ENCODE results near the gene H2BK1.

H2BK1 gene

GRCh38 chr7:151198945-151199848, 11.1 kb downstream of the H2BK1 start:
- DNase-seq: peak; percentile 64

GRCh38 chr7:151197932-151198331, 12.4 kb downstream of the H2BK1 start:
- no peak for DNase-seq

GRCh38 chr7:151195616-151196450, 14.5 kb downstream of the H2BK1 start:
- no peak for DNase-seq

GRCh38 chr7:151194188-151194587, 16.1 kb downstream of the H2BK1 start:
- no peak for DNase-seq

- DNase-seq: no peak
Observed at GRCh38 chr7:151193203-151193978, 16.9 kb downstream of the H2BK1 start.

DNA sequence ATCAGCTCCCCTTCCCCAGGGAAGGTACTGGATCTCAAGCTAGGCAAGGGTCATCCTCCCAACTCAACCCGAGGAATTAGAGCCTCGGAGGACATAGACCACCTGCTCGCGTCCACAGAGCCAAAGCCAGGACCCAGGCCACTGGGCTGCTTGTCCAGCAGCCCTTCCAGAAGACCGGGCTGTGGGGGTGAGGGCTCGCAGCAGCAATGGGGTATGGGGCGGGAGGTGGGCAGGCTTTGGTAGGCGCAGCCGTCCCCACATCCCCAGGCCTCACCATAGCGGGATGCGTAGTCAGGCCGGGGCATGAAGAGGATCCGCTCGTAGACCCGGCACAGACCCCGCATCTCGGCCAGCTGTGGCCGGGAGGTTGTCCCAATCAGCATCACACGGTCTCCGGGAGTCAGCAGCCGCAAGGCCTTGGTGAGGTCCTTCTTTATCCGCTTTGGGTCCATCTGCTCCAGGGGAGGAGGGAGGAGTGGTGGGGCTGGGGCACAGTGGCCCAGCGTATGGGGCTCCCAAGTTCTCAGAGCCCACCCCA, 18.2 kb downstream of the H2BK1 start:
- no peak for DNase-seq

DNA sequence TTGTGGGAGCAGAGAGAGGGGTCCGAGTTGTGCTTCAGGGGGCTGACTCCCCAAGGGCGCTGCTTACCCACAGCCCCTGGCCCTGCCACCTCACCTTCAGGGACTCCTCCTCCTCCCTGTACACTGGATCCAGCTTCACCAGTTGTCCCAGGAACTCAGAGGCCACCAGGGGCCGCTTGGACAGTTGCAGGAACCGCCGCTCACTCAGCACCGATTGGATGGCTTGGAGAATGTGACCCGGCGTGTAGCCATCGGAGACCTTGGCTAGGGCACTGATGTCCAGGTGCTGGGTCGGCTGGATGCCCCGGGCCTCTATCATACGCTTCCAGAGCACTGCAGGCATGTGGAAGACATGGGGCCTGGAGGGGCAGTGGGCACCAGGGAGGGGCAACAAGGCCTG, 18.7 kb downstream of the H2BK1 start:
- no peak for DNase-seq

DNA sequence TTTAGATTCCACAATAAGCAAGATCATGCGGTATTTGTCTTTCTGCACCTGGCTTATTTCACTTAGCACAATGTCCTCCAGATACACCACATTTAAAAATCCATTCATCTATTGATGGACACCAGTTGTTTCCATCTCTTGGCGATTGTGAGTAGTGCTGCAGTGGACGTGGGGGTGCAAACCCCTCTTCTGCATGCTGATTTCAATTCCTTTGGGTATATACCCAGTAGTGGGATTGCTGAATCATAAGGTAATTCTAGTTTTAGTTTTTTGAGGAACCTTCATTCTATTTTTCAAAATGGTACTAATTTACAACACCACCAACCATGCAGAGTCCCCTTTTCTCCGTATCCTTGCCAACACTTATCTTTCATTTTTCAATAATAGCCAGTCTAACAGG, 21.2 kb downstream of the H2BK1 start:
- DNase-seq: no peak

DNA sequence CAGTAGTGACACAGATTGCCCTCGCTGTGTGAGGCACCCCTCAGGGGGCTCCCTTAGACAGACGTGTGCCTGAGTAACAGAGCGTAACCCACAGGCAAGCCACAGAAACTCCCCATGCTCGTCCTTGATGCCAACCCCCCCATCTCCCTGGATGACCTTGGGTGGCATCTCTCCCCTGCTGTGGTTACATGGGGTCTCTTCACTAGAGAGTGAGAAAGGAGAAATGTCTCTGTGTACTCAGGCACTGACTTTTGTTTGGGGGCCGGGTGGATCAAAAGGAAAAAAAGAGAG, 22.1 kb downstream of the H2BK1 start:
- no peak for DNase-seq

DNA sequence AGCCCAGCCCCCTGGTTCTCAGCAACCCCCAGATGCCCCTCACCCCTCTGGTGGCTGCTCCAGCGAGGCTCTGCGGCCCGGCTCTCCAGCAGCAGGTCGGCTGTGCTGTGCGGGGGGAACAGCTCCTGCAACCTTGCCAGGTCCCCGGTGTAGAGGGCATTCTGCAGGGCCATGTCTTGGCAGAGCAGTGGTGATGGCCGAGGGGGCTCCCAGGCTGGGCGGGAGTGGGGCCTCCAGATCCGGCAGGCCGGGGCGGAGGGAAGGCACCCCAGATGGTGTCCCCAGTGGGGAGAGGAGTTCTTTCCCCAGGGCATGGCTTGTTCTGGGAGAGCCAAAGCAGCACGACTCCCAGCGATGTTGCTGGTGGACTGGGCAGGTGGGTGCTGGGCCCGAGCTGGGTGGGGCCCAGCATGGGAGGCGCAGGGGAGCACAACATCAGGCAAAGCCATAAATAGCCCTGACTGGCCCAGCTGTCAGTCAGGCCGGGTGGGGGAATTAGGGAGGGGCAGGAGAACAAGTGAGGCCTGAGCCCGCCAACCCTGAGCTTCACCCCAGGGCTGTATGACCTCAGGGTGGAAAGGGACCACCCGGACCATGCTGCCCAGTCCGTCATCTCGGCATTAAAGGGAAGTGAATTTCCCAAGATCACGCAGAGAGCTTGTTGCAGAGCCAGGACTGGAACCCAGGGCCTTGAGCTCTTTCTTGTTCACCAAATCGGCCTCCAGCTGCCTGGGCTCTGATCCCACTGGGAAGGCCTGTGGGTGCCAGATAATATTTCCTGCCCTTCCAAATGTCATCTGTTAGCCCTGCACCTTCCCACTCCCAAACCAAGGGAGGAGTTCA, 22.7 kb downstream of the H2BK1 start:
- no peak for DNase-seq

DNA sequence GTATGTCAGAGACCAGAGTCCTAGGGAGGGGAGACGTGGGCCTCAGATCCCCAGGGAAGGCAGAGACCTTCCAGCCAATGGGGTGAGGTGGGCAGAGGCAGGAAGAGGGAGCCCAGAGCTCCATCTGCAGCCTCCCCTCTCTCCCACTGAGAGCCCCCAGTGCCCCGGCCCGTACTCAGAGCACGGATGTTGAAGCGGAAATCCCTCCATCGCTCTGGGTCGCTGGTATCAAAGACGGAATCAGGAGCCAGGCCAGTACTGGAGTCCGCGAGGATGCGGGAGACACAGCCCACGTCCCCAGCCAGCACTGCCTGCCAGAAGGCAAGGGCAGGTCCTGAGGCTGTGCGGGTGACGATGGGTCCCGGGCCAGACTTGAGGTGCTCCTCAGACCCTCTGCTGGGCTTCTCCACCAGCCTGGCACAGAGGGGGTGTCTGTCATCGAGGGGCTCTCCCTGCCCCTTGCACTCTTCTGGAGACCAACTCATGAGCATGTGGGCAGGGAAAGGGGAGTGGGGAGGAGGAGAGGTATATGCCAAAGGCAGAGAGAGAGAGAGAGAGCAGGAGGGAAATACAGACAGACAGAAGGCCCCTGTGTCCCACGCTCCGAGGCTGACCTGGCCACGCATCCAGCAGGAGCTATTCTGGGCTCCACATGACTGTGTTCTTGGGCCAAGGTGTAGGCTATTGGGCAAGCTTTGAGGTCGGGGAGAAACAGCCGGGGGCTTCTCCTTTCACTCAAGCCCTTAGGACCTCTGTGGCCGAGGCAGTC, 23.5 kb downstream of the H2BK1 start, which contains the start of gene ASB10:
Gene ASB10, minus strand, starts transcription at position 611 of the 769 bp plus-strand sequence. Its CDS starts 120 bp downstream, at position 491.
- DNase-seq: no peak

DNA sequence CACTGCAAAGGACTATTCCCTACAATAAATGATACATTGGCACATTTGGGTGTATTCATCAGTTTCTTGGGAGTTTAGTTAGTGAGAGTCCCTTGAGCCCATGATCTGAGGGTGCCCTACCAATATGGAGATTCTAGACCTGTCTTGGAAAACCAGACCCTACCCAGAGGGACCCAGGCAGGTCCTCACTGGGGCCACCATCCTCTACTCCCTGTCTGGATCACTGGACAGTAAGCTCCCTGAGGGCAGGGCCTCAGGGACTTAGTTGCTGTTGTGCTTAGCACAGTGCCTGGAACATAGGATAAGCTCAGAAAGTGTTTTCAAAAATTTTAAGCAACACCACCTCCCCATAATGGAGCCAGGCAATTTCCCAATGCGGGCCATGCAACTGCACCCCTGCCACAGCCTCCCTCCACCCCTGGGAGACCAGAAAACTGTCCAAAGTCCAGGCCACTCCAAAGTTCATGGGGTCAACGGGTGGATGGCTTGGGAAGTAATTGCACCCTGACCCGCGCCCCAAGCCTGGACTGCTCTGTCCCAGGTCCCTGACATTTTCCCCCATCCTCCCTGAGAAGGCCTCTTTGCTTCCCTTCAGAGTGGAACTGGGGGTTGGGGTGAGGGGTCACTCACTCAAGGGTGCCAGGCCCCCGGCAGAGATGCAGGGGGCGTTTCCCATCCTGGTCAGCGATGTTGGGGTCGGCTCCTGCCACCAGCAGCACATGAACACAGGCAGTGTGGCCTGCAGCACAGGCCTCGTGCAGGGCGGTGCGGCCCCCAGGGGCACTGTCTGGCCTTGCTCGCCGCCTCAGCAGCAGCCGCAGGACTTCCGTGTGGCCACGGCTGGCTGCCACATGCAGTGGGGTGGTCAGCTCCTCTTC, 24.3 kb downstream of the H2BK1 start:
- DNase-seq: no peak

DNA sequence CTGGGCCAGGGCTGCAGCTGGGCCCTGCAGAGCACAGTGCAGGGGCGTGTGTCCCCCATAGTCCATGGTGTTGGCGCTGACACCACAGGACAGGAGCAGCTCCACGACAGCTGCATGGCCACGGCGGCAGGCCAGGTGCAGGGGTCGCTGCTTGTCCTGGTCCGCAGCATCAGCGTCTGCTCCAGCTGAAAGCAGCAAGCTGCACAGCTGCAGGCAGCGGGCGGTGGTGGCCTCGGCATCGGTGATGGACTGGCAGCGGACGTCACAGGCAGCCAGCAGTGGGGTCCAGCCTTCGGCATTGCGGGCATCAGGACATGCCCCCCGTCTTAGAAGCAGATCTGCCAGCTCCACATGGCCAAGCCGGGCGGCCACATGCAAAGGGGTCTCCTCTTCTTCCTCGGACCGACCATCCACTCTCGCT, 29.3 kb downstream of the H2BK1 start:
- no peak for DNase-seq

DNA sequence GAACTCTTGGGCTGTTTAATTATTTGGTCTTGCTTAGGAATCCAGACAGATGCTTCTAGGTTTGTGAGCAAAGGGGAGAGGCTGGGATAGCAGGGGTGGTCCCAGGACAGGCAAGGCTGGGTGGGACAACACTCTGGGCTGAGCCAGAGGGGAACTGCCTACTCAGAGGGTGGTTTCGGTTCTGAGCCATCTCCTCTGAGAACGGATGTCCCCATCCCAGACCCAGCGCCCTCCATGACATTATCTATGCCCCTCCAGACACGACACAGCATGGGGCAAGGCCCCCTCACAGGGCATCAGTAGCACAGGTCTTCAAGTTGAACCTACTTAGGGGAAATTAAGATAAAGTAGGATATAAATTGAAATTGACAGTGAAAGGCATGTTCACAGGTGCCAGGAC, 30.3 kb downstream of the H2BK1 start:
- no peak for DNase-seq

DNA sequence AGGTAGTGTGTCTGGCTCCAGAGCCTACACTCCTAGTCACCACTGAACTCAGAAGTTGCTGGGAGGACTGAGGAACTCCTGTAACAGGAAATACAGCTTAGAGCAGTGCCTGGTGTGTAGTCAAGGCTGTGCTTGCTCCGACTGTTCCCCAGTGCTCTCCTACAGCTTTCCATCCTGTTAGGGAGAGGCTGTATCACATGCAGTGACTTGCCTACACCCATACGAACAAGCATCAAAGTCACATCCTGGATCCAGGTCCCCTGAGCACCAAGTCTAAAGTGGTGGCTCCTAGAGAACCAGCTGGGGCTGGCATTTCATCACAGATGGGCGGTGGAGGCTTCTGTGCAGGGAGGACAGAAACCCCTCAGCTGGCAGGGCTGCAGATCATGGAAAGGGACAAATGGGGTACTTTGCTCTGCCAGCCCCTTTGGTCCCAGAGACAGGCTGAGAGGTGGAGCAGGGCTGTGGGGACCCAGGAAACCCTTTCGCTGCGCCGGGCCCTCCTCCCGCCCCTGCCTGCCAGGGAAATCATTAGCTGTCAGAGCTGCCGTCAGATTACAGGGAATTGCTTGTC, 30.9 kb downstream of the H2BK1 start:
- DNase-seq: no peak

GRCh38 chr7:151178831-151179230, 31.5 kb downstream of the H2BK1 start:
- DNase-seq: no peak

DNA sequence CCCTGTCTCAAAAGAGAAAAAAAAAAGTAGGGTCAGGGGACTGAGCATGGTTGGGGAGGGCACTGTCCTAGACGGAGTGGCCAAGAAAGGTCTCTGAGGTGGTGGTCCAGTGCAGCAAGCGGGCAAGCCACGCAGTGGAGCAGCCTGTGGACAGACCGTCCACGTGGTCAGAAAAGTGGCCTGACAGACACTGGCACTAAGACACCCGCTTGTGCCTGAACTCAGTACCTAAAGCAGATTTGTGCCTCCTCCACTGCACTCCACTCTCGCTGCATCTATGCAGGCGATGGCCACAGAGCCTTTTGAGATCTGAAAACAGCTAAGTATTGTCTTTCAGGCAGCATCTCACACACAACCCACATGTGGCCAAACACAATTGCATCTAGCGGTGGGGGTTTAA, 32.1 kb downstream of the H2BK1 start:
- no peak for DNase-seq

DNA sequence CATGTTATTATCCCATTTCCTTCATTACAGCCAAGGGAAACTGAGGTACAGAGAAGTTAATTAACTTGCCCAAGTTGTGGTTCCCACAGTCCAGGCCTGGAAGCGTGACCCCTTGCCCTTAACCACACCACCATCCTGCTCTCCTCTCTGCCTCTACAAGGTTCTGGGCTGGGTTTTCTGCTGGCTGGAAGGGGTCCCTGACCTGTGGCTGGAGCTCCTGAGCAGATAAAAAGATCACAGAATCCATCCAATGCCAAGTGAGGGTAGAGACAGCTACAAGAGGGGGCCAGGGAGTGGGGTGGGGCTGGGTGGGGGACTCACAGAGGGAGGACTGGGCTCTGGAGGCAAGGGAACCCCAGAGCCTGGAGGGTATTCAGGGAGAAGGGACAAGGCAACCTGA, 33.0 kb downstream of the H2BK1 start:
- DNase-seq: no peak

DNA sequence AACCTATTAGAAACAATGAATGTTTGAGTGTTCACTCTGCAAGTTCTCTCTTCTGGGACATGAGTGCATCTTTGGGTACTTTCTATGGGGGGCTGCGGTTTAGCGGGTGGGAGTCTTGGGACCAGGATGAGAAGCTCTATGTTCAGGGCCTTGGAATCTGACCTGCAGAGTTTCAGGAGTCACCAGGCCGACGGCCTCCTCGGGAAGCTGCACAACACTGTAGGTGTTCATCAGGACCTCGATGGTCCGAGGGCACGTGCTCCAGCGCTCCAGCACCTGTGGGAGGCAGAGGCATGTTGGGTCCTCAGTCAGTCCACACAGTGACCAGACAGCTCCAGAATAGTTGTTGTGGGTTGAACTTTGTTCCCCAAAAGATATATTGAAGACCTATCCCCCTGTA, 33.9 kb downstream of the H2BK1 start:
- DNase-seq: no peak

- DNase-seq: no peak
Observed at GRCh38 chr7:151175793-151176311, 34.4 kb downstream of the H2BK1 start.

Data from femur (tissue), 1 donor.